H1 (cell line): Measurements from ENCODE around the gene PIAS2.

Experiments used
- ATF3 ChIP-seq: IDR thresholded peaks from 2 replicates; pipeline ENCODE4 v1.6.1; 2011; ENCODE audit warnings: low read depth, mild to moderate bottlenecking, low read length; ENCODE audit not compliant: insufficient read depth
- CTCF ChIP-seq, 3 experiments: IDR thresholded peaks; 1 replicate in 2 of 3; 2 replicates in 1 of 3; pipeline versions ENCODE4 v1.5.1 to v1.6.1; 2011; ENCODE audit warnings: low read length in 3 of 3, mild to moderate bottlenecking in 3 of 3, inconsistent platforms in 2 of 3, low read depth in 1 of 3, moderate library complexity in 1 of 3; ENCODE audit not compliant: insufficient read depth in 1 of 3; ENCODE audit errors: control extremely low read depth in 1 of 3
- EGR1 ChIP-seq: IDR thresholded peaks from 2 replicates; pipeline ENCODE4 v1.6.1; 2011; ENCODE audit warnings: low read depth, low read length, borderline replicate concordance
- EZH2 ChIP-seq: fragments of 200-600 bp; sonication (generic); IDR thresholded peaks from 2 replicates; pipeline ENCODE4 v1.7.1; 2012; ENCODE audit warnings: low read depth, mild to moderate bottlenecking, moderate library complexity, low read length, inconsistent platforms; ENCODE audit not compliant: severe bottlenecking
- FOSL1 ChIP-seq: IDR thresholded peaks from 2 replicates; pipeline ENCODE4 v1.6.1; 2011; ENCODE audit warnings: mild to moderate bottlenecking, low read depth, low read length, moderate library complexity; ENCODE audit not compliant: insufficient read depth
- JUND ChIP-seq: IDR thresholded peaks from 2 replicates; pipeline ENCODE4 v1.6.1; 2011; ENCODE audit warnings: mild to moderate bottlenecking, improper control_type of control experiment, low read length
- POLR2A ChIP-seq, 2 experiments: IDR thresholded peaks; 1 replicate in 1 of 2; 2 replicates in 1 of 2; pipeline ENCODE4 v1.6.1; 2011; ENCODE audit warnings: low read depth in 2 of 2, low read length in 2 of 2, mild to moderate bottlenecking in 2 of 2; ENCODE audit errors: control extremely low read depth in 1 of 2
- YY1 ChIP-seq: IDR thresholded peaks from 2 replicates; pipeline ENCODE4 v1.6.1; 2011; ENCODE audit warnings: low read depth, mild to moderate bottlenecking, low read length
- ZNF274 ChIP-seq: IDR thresholded peaks from 2 replicates; pipeline ENCODE4 v1.7.0; 2012; ENCODE audit warnings: low read length, borderline replicate concordance; ENCODE audit errors: extremely low read depth

GRCh38 chr18:46759890-46760289 lies 157.4 kb downstream of the PIAS2 start:
- no peak for TF ChIP-seq CTCF (IDR thresholded peaks at IDR 0.05; ENCODE audit: control extremely low read depth in 1 of 3, insufficient read depth in 1 of 3, low read depth in 1 of 3, low read length in 3 of 3)
- no peak for TF ChIP-seq EZH2
- TF ChIP-seq POLR2A (IDR thresholded peaks at IDR 0.05; ENCODE audit: control extremely low read depth in 1 of 2, low read depth in 2 of 2, low read length in 2 of 2) = no peak
- TF ChIP-seq ZNF274 = no peak
- TF ChIP-seq FOSL1 = no peak
- TF ChIP-seq EGR1 = no peak
- no peak for TF ChIP-seq JUND
- TF ChIP-seq YY1 = no peak
- no peak for TF ChIP-seq ATF3
